ENCODE data around the gene NAPG.
"Not testable (repeated sequence)": the region's sequence is repeated elsewhere in the genome, so short reads cannot be mapped to it uniquely, and the experiment has no call there.

Gene NAPG

GRCh38 chr18:10525697-10526560 lies at the start of gene NAPG:
Gene NAPG, plus strand, starts transcription at chr18:10526027. Its CDS starts 76 bp downstream, at chr18:10526103.
- DNase-seq (ENCODE audit: low read depth, low spot score) = peak; percentile 78

- no peak for DNase-seq (ENCODE audit: low read depth, low spot score)
These were observed 49.5 kb upstream of the NAPG start for GRCh38 chr18:10476338-10476791.

- DNase-seq (ENCODE audit: low read depth, low spot score) = no peak
These were observed 48.5 kb upstream of the NAPG start for GRCh38 chr18:10477121-10477862.

GRCh38 chr18:10477863-10478260 lies 48.0 kb upstream of the NAPG start:
- DNase-seq (ENCODE audit: low read depth, low spot score) = no peak

- DNase-seq (ENCODE audit: low read depth, low spot score) = no peak
These were observed 44.0 kb upstream of the NAPG start for GRCh38 chr18:10481831-10482230.

- no peak for DNase-seq (ENCODE audit: low read depth, low spot score)
These were observed 43.4 kb upstream of the NAPG start for GRCh38 chr18:10482363-10482984.

- no peak for DNase-seq (ENCODE audit: low read depth, low spot score)
These were observed 42.6 kb upstream of the NAPG start for GRCh38 chr18:10482985-10483949.

- DNase-seq (ENCODE audit: low read depth, low spot score) = no peak
These were observed 40.4 kb upstream of the NAPG start for GRCh38 chr18:10485475-10485874.

GRCh38 chr18:10486362-10486761 lies 39.5 kb upstream of the NAPG start:
- DNase-seq (ENCODE audit: low read depth, low spot score) = no peak

- no peak for DNase-seq (ENCODE audit: low read depth, low spot score)
These were observed 38.7 kb upstream of the NAPG start for GRCh38 chr18:10487154-10487553.

- DNase-seq (ENCODE audit: low read depth, low spot score) = no peak
These were observed 37.8 kb upstream of the NAPG start for GRCh38 chr18:10488017-10488416.

- no peak for DNase-seq (ENCODE audit: low read depth, low spot score)
These were observed 35.2 kb upstream of the NAPG start for GRCh38 chr18:10490401-10491165.

- DNase-seq (ENCODE audit: low read depth, low spot score) = no peak
These were observed 29.9 kb upstream of the NAPG start for GRCh38 chr18:10495936-10496335.

- DNase-seq (ENCODE audit: low read depth, low spot score) = no peak
These were observed 28.5 kb upstream of the NAPG start for GRCh38 chr18:10497206-10497749.

- DNase-seq (ENCODE audit: low read depth, low spot score) = no peak
These were observed 26.6 kb upstream of the NAPG start for GRCh38 chr18:10499230-10499629.

GRCh38 chr18:10500038-10500437 lies 25.8 kb upstream of the NAPG start:
- DNase-seq (ENCODE audit: low read depth, low spot score) = no peak

- DNase-seq (ENCODE audit: low read depth, low spot score) = no peak
These were observed 21.1 kb upstream of the NAPG start for GRCh38 chr18:10504723-10505122.

- DNase-seq (ENCODE audit: low read depth, low spot score) = not testable (repeated sequence)
These were observed 19.9 kb upstream of the NAPG start for GRCh38 chr18:10505892-10506291.

- DNase-seq (ENCODE audit: low read depth, low spot score) = no peak
These were observed 17.2 kb upstream of the NAPG start for GRCh38 chr18:10508591-10508990.

GRCh38 chr18:10511236-10511635 lies 14.6 kb upstream of the NAPG start:
- no peak for DNase-seq (ENCODE audit: low read depth, low spot score)

Measured in brain pericyte (primary cell).